ENCODE results near the gene MRPS18B.

Gene MRPS18B

DNA sequence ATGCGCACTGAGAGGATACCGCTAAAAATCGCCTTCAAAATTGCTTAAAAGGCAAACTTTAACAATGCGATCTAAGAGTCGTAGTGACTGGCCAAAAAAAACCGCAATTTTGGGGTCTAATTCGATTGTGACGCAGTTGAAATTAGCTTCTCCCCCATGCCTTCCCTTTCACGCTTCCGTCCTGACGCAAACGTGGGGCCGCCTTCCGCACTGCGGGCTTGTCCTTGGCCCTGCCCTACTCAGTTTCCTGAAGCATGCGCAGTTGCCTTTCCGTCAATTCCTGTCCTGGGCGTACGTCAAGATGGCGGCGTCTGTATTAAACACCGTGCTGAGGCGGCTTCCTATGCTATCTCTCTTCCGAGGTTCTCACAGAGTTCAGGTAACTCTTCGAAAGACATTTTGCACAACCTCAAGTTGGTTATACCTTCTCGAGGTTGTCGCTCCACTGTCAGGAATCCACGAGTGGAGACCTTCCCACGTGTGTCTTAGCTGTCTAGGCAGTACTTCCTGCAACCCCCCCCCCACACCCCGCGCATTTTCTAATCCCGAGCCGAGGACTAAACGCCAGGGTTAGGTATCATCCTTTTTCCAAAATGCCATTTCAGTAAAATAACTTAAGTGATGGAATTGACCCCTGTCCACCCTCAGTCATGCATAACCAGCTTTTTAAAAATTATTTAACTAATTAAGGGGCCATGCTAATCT, at the start of gene MRPS18B:
Gene MRPS18B (plus strand): TSS at position 276 of the 705 bp plus-strand sequence. CDS start 26 bp downstream, at position 302.
- DNase-seq (ENCODE audit: low spot score), result peak; percentile 98

DNA sequence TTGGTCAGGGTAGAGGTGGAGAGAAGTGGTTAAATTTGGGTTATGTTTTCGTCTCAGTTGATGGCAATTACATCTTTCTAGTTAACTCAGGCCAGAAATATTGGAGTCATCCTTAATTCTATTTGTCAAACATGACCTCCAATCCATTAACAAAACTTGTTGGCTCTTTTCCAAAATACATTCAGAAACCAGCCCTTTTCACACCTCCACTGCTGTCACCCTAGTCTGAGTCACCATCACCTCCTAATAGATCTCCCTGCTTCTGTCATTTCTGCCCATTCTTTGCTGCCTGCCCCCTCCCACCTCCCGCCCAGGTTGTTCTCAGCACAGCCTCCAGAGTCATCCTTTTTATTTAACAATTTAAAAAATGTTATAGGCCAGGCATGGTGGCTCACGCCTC, 49.4 kb upstream of the MRPS18B start:
- DNase-seq (ENCODE audit: low spot score), result peak; percentile 58

DNA sequence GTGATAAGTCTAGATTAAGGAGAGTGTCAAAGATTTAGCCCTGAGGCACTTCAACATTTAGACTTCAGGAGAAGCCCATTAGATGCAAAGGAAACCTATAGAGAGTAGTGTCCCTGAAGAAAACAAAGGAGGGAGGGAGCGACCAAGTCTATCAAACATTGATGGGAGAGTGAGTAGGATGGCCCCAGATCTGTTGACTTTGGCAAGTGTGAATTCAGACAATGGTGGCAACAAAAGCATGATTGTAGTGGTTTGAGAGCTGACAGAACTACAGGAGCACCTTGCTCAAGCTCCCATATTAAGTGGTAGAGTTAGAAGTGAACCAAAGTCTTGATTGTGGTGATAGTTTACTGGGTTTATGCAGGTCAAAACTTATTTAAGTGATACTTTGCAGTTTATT, 47.4 kb upstream of the MRPS18B start:
- no peak for DNase-seq (ENCODE audit: low spot score)

DNA sequence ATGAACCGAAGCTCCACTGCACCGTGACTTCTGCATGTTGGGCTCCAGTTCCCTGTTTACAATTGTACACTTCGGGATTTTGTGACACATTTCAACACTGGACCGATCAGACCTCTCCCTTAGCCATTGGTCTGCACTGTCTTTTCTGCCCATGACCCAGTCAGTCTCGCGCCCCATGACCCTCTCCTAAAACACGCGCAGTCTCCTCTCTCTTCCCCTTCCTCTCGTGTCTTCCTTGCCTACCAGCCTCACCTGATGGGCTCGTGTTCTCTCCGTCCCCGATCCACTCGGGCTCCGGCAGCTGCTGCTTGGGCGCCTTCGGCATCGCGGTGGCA, 46.9 kb upstream of the MRPS18B start:
- DNase-seq (ENCODE audit: low spot score), result no peak

DNA sequence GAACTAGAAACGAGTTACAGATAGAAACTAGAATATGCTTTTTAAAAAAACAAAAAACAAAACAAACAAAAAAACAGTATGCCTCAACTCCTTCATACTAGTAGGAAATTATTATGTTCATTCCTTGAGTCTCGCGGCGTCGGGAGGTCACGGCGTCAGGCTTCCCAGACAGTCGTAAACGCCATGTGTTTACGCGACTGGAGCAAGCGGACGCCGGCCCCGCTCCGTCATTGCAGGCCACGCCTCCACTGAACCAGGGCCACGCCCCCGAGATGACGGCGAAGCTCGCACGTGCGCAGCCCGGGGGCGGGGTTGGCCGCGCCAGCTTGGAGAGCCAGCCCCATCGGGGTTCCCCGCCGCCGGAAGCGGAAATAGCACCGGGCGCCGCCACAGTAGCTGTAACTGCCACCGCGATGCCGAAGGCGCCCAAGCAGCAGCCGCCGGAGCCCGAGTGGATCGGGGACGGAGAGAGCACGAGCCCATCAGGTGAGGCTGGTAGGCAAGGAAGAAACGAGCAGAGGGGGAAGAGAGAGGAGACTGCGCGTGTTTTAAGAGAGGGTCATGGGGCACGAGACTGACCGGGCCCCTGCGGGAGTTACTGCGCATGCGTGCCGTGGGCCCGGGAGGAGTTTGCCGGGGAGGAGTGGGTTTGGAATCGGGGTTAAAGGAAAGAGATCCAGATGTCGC, 46.4 kb upstream of the MRPS18B start, which contains the start of gene ABCF1:
Gene ABCF1 (plus strand): TSS at position 368 of the 687 bp plus-strand sequence. CDS start 46 bp downstream, at position 414.
- peak; percentile 99 for DNase-seq (ENCODE audit: low spot score)

DNA sequence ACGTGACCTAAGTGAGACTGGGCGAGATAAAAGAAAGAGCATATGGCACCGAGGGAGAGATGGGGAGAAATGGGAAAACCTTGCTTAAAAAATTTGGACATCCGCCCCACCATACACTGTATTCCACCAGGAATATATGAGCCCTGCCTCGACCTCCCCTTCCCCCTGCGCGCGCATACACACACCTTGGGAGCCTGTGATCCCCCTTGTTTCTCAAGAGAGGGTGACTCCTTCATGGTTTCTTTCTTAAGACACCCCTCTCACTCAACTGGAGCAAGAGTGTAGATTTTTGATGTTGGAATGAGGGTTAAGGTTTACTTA, 45.9 kb upstream of the MRPS18B start:
- DNase-seq (ENCODE audit: low spot score), result no peak

DNA sequence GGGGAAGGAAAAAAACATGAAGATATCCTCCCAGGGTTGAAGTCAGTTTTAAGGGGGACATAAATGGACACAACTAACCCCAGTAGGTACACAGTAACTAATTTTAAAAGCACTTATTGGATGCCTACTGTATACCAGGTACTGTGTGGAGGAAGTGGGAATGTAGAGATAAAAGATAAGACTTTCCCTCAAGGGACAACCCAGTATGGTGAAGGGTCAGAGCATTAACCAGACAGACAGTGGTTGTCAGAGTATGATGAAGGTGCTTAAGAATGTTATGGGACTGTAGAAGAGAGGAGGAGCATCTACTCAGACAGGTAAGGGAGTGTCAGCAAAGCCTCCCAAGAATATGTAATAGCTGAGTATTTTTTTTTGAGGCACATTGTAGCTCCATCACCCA, 45.5 kb upstream of the MRPS18B start:
- no peak for DNase-seq (ENCODE audit: low spot score)

DNA sequence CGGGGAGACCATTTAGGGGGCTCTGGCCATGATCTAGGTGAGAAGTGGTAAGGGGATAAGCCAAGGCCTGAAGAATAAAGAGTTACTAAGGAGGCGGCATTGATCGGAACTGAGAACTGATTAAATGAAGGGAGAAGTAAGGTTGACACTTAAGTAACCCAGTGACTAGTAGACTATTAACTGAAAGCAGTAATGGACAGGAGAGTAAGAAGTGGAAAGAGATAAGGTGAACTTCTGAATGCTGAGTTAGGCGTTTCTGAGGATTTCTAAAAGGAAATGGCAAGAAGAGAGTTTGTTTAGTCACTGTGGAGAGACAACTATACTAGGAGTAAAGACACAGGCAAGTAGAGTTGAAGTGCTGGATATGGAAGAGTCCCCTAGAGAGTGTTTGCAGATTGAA, 44.5 kb upstream of the MRPS18B start:
- no peak for DNase-seq (ENCODE audit: low spot score)

DNA sequence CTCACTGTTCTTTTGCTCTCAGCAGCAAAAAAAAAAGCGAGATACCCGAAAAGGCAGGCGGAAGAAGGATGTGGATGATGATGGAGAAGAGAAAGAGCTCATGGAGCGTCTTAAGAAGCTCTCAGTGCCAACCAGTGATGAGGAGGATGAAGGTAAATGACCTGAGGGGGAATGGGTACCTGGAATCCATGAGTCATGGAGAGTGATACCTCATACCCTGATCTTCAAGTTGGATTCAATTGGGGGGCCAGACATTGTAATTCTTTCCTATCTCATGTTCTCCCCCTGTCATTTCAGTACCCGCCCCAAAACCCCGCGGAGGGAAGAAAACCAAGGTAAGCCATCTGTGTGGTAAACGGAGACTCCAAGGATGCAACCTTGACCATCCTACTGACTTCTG, 39.6 kb upstream of the MRPS18B start:
- DNase-seq (ENCODE audit: low spot score), result no peak

DNA sequence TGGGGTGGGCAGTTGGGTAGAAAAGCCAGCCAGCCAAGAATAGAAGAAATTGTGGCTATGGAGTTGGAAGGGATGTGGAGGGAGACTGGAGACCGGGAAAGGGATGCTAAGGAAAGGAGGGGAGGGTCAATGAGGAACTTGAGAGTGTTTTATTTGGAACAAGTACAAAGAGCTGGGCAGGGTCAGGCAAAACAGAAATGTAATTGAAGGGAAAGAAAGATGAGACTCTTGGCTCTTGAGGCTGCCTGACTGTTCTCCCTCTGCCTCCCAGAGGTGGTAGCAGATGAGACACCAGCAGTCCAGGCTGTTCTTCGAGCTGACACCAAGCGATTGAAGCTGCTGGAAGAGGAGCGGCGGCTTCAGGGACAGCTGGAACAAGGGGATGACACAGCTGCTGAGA, 33.7 kb upstream of the MRPS18B start:
- DNase-seq (ENCODE audit: low spot score), result no peak

DNA sequence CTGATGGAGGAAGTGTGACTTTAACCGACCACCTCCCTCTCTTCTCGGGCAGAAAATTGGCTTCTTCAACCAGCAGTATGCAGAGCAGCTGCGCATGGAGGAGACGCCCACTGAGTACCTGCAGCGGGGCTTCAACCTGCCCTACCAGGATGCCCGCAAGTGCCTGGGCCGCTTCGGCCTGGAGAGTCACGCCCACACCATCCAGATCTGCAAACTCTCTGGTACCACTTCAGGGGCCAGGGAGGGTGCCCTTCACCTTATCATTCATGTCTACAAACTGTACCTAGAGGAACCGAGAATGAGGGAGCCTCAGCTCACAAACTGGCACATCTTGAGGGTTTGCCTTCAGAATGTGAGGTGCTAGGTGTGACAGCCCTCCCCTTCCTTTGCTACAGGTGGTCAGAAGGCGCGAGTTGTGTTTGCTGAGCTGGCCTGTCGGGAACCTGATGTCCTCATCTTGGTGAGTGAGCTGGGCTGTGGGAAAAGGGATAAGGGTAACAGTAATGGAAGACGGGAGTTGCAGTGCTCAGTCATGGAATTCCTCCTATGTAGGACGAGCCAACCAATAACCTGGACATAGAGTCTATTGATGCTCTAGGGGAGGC, 27.8 kb upstream of the MRPS18B start:
- no peak for DNase-seq (ENCODE audit: low spot score)

DNA sequence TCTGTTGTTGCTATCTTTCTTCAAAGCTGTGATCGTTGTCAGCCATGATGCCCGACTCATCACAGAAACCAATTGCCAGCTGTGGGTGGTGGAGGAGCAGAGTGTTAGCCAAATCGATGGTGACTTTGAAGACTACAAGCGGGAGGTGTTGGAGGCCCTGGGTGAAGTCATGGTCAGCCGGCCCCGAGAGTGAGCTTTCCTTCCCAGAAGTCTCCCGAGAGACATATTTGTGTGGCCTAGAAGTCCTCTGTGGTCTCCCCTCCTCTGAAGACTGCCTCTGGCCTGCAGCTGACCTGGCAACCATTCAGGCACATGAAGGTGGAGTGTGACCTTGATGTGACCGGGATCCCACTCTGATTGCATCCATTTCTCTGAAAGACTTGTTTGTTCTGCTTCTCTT, 27.1 kb upstream of the MRPS18B start:
- DNase-seq (ENCODE audit: low spot score), result no peak

DNA sequence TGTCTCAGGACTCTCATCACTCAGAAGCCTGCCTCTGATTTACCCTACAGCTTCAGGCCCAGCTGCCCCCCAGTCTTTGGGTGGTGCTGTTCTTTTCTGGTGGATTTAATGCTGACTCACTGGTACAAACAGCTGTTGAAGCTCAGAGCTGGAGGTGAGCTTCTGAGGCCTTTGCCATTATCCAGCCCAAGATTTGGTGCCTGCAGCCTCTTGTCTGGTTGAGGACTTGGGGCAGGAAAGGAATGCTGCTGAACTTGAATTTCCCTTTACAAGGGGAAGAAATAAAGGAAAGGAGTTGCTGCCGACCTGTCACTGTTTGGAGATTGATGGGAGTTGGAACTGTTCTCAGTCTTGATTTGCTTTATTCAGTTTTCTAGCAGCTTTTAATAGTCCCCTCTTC, 26.6 kb upstream of the MRPS18B start:
- no peak for DNase-seq (ENCODE audit: low spot score)

DNA sequence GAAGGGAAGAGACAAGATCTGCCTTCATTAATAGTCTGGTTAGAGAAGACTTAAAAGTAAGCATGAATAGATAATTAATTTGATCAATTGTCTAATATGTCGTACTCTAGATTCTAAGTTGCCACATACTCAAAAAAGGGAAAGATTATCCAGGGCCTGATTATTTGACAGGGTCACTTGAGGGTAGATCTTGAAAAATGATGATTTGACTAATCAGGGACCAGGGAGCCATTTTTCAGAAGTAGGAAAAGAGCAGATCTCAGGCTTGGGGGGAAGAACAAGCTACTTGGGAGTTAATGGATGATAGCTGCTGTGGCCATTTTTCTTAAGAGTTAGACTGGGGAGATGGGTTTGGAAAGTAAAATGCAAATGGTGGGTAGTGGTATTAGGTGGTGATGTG, 25.4 kb upstream of the MRPS18B start:
- DNase-seq (ENCODE audit: low spot score), result no peak

DNA sequence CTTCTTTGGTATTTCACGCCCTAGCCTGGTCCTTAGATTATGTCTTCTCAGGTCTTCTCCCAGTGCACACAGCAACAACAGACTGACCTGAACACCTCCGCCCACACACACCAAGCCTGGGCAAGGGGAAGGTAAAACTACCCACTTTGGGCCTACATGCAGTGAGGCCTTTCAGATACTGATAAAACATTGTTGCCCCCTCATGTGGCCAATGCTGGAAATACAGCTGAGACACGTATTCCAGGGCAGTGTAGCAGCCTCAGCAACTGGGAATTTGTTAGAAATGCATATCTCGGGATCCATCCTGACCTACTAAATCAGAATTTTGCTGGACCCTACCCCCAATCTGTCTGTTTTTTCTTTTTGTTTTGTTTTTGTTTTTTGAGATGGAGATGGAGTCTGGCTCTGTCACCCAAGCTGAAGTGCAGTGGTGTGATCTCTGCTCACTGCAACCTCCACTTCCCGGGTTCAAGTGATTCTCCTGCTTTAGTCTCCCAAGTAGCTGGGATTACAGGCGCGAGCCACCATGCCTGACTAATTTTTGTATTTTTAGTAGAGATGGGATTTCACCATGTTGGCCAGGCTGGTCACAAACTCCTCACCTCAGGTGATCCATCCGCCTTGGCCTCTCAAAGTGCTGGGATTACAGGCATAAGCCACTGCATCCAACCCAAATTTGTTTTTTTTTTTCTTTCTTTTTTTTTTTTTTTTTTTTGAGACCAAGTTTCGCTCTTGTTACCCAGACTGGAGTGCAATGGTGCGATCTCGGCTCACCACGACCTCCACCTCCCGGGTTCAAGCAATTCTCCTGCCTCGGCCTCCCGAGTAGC, 20.1 kb upstream of the MRPS18B start:
- DNase-seq (ENCODE audit: low spot score), result peak; percentile 80

DNA sequence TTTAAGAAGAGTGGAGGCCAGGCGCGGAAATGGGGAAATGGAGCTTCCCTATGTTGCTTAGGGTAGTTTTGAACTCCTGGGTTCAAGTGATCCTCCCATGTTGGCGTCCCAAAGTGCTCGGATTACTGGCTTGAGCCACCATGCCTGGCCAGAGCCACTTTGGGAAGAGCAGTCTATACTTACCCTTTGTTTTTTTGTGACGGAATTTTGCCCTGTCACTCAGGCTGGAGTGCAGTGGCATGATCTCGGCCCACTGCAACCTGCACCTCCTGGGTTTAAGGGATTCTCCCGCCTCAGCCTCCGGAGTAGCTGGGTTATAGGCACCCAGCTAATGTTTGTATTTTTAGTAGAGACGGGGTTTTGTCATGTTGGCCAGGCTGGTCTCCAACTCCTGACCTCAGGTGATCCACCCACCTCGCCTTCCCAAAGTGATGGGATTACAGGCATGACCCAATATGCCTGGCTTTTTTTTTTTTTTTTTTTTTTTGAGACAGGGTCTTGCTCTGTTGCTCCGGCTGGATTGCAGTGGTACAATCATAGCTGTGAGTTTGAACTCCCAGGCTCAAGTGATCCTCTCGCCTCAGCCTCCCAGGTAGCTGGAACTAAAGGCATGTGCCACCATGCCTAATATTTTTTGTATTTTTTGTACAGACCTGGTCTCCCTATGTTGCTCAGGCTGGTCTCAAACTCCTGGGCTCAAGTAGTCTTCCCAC, 18.6 kb upstream of the MRPS18B start:
- DNase-seq (ENCODE audit: low spot score), result no peak

DNA sequence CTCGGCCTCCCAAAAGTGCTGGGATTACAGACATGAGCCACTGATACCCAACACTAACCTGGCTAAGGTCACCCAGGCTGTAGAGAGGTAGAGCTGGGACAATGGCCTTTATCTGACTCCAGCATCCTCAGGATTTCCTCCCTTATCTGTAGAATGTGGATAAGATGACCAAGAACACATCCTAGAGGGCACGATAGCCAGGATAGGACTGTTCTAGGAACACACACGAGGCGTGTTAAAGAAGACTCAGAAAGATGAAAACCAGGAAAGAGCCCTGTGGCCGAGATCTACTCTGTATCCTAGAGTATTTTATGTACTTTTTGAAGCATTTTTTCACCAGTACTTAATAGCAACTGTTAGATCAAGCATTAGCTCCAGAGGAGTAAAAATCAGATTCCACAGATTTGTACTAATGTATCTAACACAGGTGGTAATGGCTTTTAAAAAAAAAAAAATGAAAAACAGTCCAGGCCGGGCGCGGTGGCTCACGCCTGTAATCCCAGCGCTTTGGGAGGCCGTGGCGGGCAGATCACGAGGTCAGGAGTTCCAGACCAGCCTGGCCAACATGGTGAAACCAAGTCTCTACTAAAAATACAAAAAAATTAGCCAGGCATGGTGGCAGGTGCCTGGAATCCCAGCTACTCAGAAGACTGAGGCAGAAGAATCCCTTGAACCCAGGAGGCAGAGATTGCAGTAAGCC, 17.9 kb upstream of the MRPS18B start:
- no peak for DNase-seq (ENCODE audit: low spot score)

DNA sequence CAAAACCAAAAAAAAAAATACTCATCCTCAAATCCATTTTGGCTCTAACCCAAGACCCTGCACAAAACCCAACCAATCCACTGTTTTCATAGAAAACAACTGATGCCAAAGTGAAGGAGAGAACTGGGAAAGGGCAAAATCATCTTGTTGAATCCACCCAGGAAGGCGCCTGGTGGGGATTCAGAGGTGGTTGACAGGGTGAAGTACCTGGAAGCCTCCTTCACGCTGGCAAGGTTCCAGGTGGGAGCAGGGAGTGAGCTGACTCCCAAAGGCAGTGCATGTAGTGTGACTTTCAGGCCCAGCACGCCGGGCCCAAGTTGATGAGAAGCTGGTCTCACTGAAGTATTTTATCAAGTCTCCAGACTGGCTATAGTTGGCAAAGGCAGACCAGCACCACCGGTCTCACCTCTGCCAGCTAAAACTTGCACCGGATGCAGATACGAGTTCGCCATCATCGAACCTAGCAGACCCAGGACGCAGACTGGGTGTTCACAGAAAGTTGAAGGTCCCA, 17.1 kb upstream of the MRPS18B start:
- DNase-seq (ENCODE audit: low spot score), result no peak

DNA sequence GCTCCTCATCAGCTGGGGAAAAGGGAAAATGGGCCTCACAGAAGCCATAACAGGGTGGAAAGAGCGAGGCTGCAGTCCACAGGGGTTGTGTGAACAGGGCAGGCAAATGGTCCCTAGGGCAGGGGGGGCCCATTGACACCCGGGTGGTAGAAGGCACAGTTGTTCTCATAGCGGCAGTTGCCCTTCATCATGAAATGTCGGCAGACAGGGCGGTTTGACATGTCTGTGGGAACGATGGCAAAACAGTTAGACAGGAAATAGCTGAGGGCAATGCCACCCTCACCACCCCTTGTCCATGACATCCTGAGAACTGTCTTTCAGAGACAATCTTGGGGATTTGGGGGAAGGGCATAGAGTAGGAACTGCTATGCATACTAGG, 16.2 kb upstream of the MRPS18B start:
- no peak for DNase-seq (ENCODE audit: low spot score)

DNA sequence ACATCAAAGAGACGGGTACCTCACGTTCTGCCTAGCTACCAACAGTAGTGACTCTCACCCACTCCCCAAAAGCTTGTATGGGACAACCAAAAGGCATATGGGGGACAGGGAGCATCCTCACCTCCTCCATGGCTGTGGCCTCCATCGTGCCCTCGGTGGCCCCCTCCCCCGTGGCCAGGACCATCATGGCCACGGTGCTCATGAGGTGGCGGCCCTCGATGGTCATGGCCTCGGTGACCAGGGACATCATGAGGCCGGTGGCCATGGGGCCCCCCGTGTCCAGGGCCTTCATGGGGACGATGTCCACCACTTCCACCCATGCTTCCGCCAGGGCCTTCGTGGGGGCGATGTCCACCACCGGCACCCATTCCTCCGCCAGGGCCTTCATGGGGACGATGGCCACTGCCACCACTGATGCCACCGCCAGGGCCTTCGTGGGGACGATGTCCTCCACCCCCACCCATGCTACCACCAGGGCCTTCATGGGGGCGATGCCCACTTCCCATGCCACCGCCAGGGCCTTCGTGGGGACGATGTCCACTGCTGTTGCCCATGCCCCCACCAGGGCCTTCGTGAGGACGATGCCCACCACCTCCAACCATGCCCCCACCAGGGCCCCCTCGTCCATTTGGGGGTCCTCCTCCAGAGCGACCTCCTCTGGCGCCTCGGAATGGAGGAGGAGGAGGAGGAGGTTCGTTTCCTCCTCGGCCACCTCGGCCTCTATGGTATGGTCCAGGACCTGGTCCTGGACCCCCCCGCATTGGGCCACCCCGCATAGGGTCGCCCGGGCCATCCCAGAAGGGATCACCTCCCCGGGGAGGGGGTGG, 15.6 kb upstream of the MRPS18B start:
- no peak for DNase-seq (ENCODE audit: low spot score)
